GM18907 (cell line): ENCODE measurements around the gene CLEC19A.

Source experiments
- ATAC-seq: cut with Tn5 transposase; IDR thresholded peaks from one replicate; pipeline ENCODE4 v1.9.1; 2021; ENCODE audit warnings: mild to moderate bottlenecking, moderate library complexity; ENCODE audit not compliant: unreplicated experiment

CLEC19A gene

GRCh38 chr16:19285431-19285830 is at the start of gene CLEC19A:
Gene CLEC19A, plus strand, starts transcription at chr16:19285731. Its CDS starts 121 bp downstream, at chr16:19285852.
- ATAC-seq, result no peak

- no peak for ATAC-seq
These were observed 49.6 kb upstream of the CLEC19A start for GRCh38 chr16:19235886-19236285.

GRCh38 chr16:19236561-19237209 is 48.8 kb upstream of the CLEC19A start:
- ATAC-seq, result no peak

- ATAC-seq, result no peak
These were observed 47.1 kb upstream of the CLEC19A start for GRCh38 chr16:19238406-19238805.

GRCh38 chr16:19239511-19240155 is 45.9 kb upstream of the CLEC19A start:
- ATAC-seq, result no peak

- ATAC-seq, result no peak
These were observed 45.0 kb upstream of the CLEC19A start for GRCh38 chr16:19240494-19240893.

- ATAC-seq, result no peak
These were observed 44.0 kb upstream of the CLEC19A start for GRCh38 chr16:19241512-19241911.

- ATAC-seq, result no peak
These were observed 43.3 kb upstream of the CLEC19A start for GRCh38 chr16:19242186-19242585.

GRCh38 chr16:19242987-19243575 is 42.5 kb upstream of the CLEC19A start:
- ATAC-seq, result no peak

GRCh38 chr16:19245326-19245925 is 40.1 kb upstream of the CLEC19A start:
- no peak for ATAC-seq

- no peak for ATAC-seq
These were observed 32.6 kb upstream of the CLEC19A start for GRCh38 chr16:19252904-19253303.

- ATAC-seq, result no peak
These were observed 30.9 kb upstream of the CLEC19A start for GRCh38 chr16:19254611-19255010.

GRCh38 chr16:19264123-19264673 is 21.3 kb upstream of the CLEC19A start:
- no peak for ATAC-seq

- no peak for ATAC-seq
These were observed 20.1 kb upstream of the CLEC19A start for GRCh38 chr16:19265380-19265930.

GRCh38 chr16:19266774-19267173 is 18.8 kb upstream of the CLEC19A start:
- ATAC-seq, result no peak

GRCh38 chr16:19269098-19269497 is 16.4 kb upstream of the CLEC19A start:
- no peak for ATAC-seq

- ATAC-seq, result no peak
These were observed 11.2 kb upstream of the CLEC19A start for GRCh38 chr16:19274165-19274797.

GRCh38 chr16:19278403-19278802 is 7.1 kb upstream of the CLEC19A start:
- no peak for ATAC-seq

GRCh38 chr16:19281246-19281645 is 4.3 kb upstream of the CLEC19A start:
- no peak for ATAC-seq

- no peak for ATAC-seq
These were observed 3.4 kb upstream of the CLEC19A start for GRCh38 chr16:19282101-19282500.

- no peak for ATAC-seq
These were observed 1.9 kb upstream of the CLEC19A start for GRCh38 chr16:19283637-19284036.
